Measurements from ENCODE around the gene CRB1.
A peak's percentile ranks its signal among the peaks of the same experiment; 100 is the strongest.

CRB1 gene

GRCh38 chr1:197390856-197391255, 122.8 kb downstream of the CRB1 start (continued):
- TF ChIP-seq CREB5 (CRISPR knock-in tag; IDR thresholded peaks at IDR 0.05; ENCODE audit: low read depth) (no peak), ZNF70 (CRISPR knock-in tag; IDR thresholded peaks at IDR 0.05) (no peak), TOX (CRISPR knock-in tag; IDR thresholded peaks at IDR 0.05; ENCODE audit: borderline replicate concordance) (no peak), TCF4 (CRISPR knock-in tag; IDR thresholded peaks at IDR 0.05; ENCODE audit: borderline replicate concordance) (no peak), GLIS3 (CRISPR knock-in tag; IDR thresholded peaks at IDR 0.05) (no peak), ZFP30 (CRISPR knock-in tag; IDR thresholded peaks at IDR 0.05) (no peak)

DNA sequence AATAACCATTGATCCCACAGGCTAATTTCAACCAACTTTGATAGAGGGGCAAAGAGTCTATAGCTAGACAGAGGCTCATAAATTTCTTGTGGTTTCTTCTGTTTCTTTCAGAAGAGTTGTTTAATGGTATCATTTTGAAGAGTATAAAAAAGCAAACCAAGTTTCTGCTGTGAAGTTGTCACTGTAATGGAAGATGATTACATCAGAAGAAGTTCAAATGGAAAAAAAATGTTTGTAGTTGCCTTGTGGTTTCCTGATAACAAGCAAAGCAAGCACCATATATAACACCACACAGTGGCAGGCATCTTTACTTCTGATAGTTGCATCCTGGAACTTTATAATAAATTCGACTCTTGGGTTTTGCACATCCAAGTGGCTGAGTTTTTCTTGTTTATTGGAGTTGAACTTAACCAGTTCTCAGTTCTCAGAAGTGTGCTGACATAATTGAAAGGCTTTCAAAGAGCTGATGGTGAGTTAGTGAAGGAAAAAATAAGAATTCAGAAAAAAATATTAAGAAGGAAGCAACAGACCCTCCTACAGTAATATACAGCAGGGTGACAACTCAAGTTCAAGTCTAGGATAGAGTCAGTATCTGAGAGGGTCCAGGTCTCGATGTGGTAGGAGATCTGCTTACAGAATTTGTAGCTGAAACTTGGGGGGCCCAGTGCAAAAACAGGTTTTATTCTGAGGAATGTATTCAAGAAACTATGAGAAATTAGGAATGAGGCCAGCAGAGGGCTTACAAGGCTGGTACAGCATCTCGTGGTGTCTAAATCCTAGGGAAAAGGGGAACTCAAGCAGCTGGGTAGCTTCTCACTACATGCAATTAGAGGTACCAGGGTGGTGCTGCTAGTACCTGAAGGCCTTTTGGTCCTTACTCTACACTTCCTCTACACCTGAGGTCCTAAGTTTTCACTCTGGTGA, 123.5 kb downstream of the CRB1 start:
- peak; percentile 71 for ATAC-seq
- no peak for TF ChIP-seq CSRNP3 (CRISPR knock-in tag; IDR thresholded peaks at IDR 0.05)
- 0 out of 2 replicates have a peak, but pooled peaks have one; percentile 15 for TF ChIP-seq ZC3H10 (CRISPR knock-in tag; IDR thresholded peaks at IDR 0.05)
- no peak for TF ChIP-seq GLIS3 (CRISPR knock-in tag; IDR thresholded peaks at IDR 0.05)

- TF ChIP-seq CSRNP3 (CRISPR knock-in tag; IDR thresholded peaks at IDR 0.05) (no peak), RARB (CRISPR knock-in tag; IDR thresholded peaks at IDR 0.05) (no peak), POU6F1 (CRISPR knock-in tag; IDR thresholded peaks at IDR 0.05; ENCODE audit: borderline replicate concordance, low read depth) (no peak), CSDC2 (CRISPR knock-in tag; IDR thresholded peaks at IDR 0.05) (no peak), ESRRG (CRISPR knock-in tag; IDR thresholded peaks at IDR 0.05) (no peak), ZNF565 (CRISPR knock-in tag; conservative IDR thresholded peaks at IDR 0.05; ENCODE audit: low read depth) (no peak), ZFP30 (CRISPR knock-in tag; IDR thresholded peaks at IDR 0.05) (no peak), BACH2 (CRISPR knock-in tag; IDR thresholded peaks at IDR 0.05; ENCODE audit: borderline replicate concordance) (no peak), TCF4 (CRISPR knock-in tag; IDR thresholded peaks at IDR 0.05; ENCODE audit: borderline replicate concordance) (no peak), ZNF8 (CRISPR knock-in tag; IDR thresholded peaks at IDR 0.05) (no peak), CREB5 (CRISPR knock-in tag; IDR thresholded peaks at IDR 0.05; ENCODE audit: low read depth) (no peak), SNAI2 (CRISPR knock-in tag; IDR thresholded peaks at IDR 0.05) (no peak), TOX (CRISPR knock-in tag; IDR thresholded peaks at IDR 0.05; ENCODE audit: borderline replicate concordance) (no peak), ZC3H10 (CRISPR knock-in tag; IDR thresholded peaks at IDR 0.05) (no peak), OSR1 (CRISPR knock-in tag; IDR thresholded peaks at IDR 0.05) (no peak), ARNTL (CRISPR knock-in tag; IDR thresholded peaks at IDR 0.05; ENCODE audit: borderline replicate concordance, low read depth) (no peak), ZFP3 (CRISPR knock-in tag; IDR thresholded peaks at IDR 0.05) (no peak), ZNF70 (CRISPR knock-in tag; IDR thresholded peaks at IDR 0.05) (no peak), ISL1 (CRISPR knock-in tag; IDR thresholded peaks at IDR 0.05) (no peak)
- TF ChIP-seq, protein P1, sequence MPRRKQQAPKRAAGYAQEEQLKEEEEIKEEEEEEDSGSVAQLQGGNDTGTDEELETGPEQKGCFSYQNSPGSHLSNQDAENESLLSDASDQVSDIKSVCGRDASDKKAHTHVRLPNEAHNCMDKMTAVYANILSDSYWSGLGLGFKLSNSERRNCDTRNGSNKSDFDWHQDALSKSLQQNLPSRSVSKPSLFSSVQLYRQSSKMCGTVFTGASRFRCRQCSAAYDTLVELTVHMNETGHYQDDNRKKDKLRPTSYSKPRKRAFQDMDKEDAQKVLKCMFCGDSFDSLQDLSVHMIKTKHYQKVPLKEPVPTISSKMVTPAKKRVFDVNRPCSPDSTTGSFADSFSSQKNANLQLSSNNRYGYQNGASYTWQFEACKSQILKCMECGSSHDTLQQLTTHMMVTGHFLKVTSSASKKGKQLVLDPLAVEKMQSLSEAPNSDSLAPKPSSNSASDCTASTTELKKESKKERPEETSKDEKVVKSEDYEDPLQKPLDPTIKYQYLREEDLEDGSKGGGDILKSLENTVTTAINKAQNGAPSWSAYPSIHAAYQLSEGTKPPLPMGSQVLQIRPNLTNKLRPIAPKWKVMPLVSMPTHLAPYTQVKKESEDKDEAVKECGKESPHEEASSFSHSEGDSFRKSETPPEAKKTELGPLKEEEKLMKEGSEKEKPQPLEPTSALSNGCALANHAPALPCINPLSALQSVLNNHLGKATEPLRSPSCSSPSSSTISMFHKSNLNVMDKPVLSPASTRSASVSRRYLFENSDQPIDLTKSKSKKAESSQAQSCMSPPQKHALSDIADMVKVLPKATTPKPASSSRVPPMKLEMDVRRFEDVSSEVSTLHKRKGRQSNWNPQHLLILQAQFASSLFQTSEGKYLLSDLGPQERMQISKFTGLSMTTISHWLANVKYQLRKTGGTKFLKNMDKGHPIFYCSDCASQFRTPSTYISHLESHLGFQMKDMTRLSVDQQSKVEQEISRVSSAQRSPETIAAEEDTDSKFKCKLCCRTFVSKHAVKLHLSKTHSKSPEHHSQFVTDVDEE (CRISPR knock-in tag; IDR thresholded peaks at IDR 0.05): no peak
- ATAC-seq: peak; percentile 78
Observed at GRCh38 chr1:197392541-197392940, 124.5 kb downstream of the CRB1 start.

Measured in SK-N-SH treated with all-trans-retinoic acid at 6 μM for 48 hours (cell line).